ENCODE data around the gene LZTFL1.

LZTFL1 gene

GRCh38 chr3:45873036-45873435, 31.1 kb upstream of the LZTFL1 start:
- no peak for DNase-seq (ENCODE audit: low spot score)
- in situ Hi-C loops (cut with MboI; ENCODE audit: low pct_unique_long_range_greater_than_20kb, low sequenced_read_pairs, unreplicated experiment): no loop called here
- no peak for TF ChIP-seq CTCF (IDR thresholded peaks at IDR 0.05; ENCODE audit: extremely low read depth, insufficient read depth, missing control alignments)

DNA sequence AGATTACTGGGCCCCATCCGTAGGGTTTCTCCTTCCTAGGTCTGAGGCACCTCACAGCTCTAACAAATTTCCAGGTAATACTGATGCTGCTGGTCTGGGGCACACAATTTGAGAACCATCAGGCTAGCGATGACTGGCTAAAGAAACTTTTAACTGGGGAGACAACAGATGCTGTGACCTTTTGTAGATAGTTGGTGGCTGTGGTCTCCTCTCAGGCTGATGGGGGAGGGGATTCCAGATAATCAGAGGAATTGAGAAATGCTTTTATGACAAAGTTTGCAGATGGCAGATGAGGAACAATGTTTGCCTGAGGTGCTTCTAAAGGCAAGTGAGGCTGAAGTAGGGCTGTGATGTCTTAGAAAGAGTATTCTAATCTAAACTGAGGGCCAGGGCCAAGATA, 30.6 kb upstream of the LZTFL1 start:
- in situ Hi-C loops (cut with MboI; ENCODE audit: low pct_unique_long_range_greater_than_20kb, low sequenced_read_pairs, unreplicated experiment): no loop called here
- DNase-seq (ENCODE audit: low spot score): no peak

DNA sequence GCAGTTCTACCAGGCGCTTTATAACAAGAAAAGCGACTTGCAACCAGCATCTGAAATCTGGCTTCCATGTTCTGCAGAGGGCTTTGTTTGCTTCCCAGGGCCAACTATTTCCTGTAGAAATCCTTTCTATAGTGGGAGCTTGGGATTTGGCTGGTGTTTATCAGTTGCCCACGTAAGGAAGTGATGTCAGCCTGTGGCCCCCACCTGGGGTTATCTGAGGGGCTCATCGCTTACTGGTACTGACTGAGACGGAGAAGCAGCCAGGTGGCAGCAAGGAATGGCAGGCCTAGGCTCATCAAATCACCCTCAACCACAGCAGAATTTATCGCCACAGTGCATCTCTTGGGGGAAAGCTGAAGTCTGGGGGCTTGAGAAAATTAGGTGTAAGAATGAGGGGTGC, 29.9 kb upstream of the LZTFL1 start:
- in situ Hi-C loops (cut with MboI; ENCODE audit: low pct_unique_long_range_greater_than_20kb, low sequenced_read_pairs, unreplicated experiment): no loop called here
- no peak for DNase-seq (ENCODE audit: low spot score)
- no peak for TF ChIP-seq CTCF (IDR thresholded peaks at IDR 0.05; ENCODE audit: extremely low read depth, insufficient read depth, missing control alignments)

More for the DNA sequence above, 30.6 kb upstream of the LZTFL1 start:
- no peak for TF ChIP-seq CTCF (IDR thresholded peaks at IDR 0.05; ENCODE audit: extremely low read depth, insufficient read depth, missing control alignments)

- DNase-seq (ENCODE audit: low spot score): no peak
- TF ChIP-seq CTCF (IDR thresholded peaks at IDR 0.05; ENCODE audit: extremely low read depth, insufficient read depth, missing control alignments): no peak
- in situ Hi-C loops (cut with MboI; ENCODE audit: low pct_unique_long_range_greater_than_20kb, low sequenced_read_pairs, unreplicated experiment): no loop called here
These were observed 28.2 kb upstream of the LZTFL1 start for GRCh38 chr3:45870099-45870498.

DNA sequence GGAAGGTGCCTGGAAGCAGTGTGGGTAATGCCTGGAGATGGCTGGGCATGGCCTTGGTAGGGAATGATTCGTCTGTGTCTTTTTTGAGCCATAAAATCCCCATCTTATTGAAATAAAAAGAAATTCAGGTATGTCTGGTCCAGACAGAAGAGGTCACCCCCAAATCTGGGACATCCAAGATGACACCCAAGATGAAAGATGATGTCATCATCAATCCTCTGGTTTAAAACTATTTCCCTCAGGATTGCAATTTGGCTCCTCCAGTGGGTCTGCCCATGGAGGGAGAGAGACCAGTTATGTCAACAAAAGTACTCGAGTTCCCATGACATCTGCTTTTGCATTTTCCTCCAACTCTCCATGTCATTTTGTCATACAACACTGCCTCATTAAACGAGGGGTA, 27.7 kb upstream of the LZTFL1 start:
- no peak for DNase-seq (ENCODE audit: low spot score)
- in situ Hi-C loops (cut with MboI; ENCODE audit: low pct_unique_long_range_greater_than_20kb, low sequenced_read_pairs, unreplicated experiment): no loop called here
- TF ChIP-seq CTCF (IDR thresholded peaks at IDR 0.05; ENCODE audit: extremely low read depth, insufficient read depth, missing control alignments): no peak

DNA sequence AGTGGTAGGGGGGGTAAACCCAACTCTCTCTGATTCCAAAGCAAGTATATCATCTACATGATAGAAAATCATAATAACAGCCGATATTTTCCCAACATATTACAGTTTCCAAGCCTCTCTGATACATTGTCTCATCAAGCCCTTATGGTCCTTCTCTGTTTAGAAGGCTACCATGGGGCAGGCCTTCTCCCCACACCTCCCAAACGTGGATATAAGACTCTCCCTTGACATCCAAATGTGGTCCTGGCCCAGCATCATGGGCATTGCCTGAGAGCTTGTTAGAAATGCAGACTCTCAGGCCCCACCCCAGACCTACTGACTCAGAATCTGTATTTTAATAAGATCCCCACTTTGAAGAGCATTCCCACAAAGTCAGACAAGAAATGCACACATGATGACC, 26.7 kb upstream of the LZTFL1 start:
- in situ Hi-C loops (cut with MboI; ENCODE audit: low pct_unique_long_range_greater_than_20kb, low sequenced_read_pairs, unreplicated experiment): no loop called here
- DNase-seq (ENCODE audit: low spot score): no peak
- TF ChIP-seq CTCF (IDR thresholded peaks at IDR 0.05; ENCODE audit: extremely low read depth, insufficient read depth, missing control alignments): no peak

- no peak for DNase-seq (ENCODE audit: low spot score)
- in situ Hi-C loops (cut with MboI; ENCODE audit: low pct_unique_long_range_greater_than_20kb, low sequenced_read_pairs, unreplicated experiment): no loop called here
- no peak for TF ChIP-seq CTCF (IDR thresholded peaks at IDR 0.05; ENCODE audit: extremely low read depth, insufficient read depth, missing control alignments)
These were observed 26.3 kb upstream of the LZTFL1 start for GRCh38 chr3:45868213-45868612.

Measured in GM13977 (cell line).